ENCODE results near the gene DNAH12. TPM values are rescaled to one million over a fixed set of nuclear protein-coding genes. Genes with fewer than 3 reads are reported as not detected.

Gene DNAH12
- polyA plus RNA-seq, 3 donors, result 0.03 TPM; not detected in 2

- 0% methylated on average over 1 of the region's 3 CpGs for WGBS (ENCODE audit: insufficient coverage)
- H3K4me3 ChIP-seq (replicated peaks in 1 of 3; ENCODE audit: low read depth in 2 of 3, low read length in 3 of 3), result peak overlapping the region in 1 of 3 experiments; percentile 52
- Mint-ChIP-seq H3K9me3 (peaks cover 0 to 1% (median 0%) of the 10 kb centered on the region in 7 donors), H3K4me3 (peak overlapping the region in 1 of 2 donors; percentile 78), H3K4me1 (peaks cover 13% of the 10 kb centered on the region), H3K36me3 (no peaks in the 10 kb centered on the region), H3K27me3 (ENCODE audit: low read depth in 3 of 3) (peaks cover 0 to 2% (median under 1%) of the 10 kb centered on the region in 3 donors), H3K27ac (peak overlapping the region in 1 of 7 donors; percentile 62)
- H3K79me2 ChIP-seq (ENCODE audit: insufficient read depth, low read length), result no peaks in the 10 kb centered on the region
- no peaks in the 10 kb centered on the region for H4K20me1 ChIP-seq (ENCODE audit: insufficient read depth, low read length)
- H3K27ac ChIP-seq (ENCODE audit: low read depth in 1 of 2, low read length in 2 of 2), result no peak overlapping the region
- intact Hi-C loops (cut with micrococcal nuclease), result no loop called here
- no peak overlapping the region for H3K9ac ChIP-seq (ENCODE audit: insufficient read depth, low read length, poor library complexity, severe bottlenecking)
- no peaks in the 10 kb centered on the region for H3K36me3 ChIP-seq (replicated peaks in 1 of 2; ENCODE audit: control insufficient read depth in 1 of 2, insufficient read depth in 2 of 2, low read length in 2 of 2)
- H2AFZ ChIP-seq (ENCODE audit: insufficient read depth, low read depth, low read length, poor library complexity, severe bottlenecking), result peak overlapping the region; percentile 55
- H3K4me2 ChIP-seq (replicated peaks; ENCODE audit: extremely low read depth, low read length, poor library complexity, severe bottlenecking), result peak overlapping the region; percentile 53
- no peaks in the 10 kb centered on the region for H3K9me3 ChIP-seq (replicated peaks in 1 of 2; ENCODE audit: control insufficient read depth in 1 of 2, insufficient read depth in 1 of 2, low read length in 2 of 2)
- DNase-seq, result peak; percentile 1 to 18 (median 9)
- no peaks in the 10 kb centered on the region for H3K27me3 ChIP-seq (ENCODE audit: control insufficient read depth in 2 of 2, insufficient read depth in 2 of 2, low read length in 2 of 2)
- TF ChIP-seq CTCF (IDR thresholded peaks at IDR 0.05), result no peak
- peaks cover 0 to 5% of the 10 kb centered on the region in 2 donors for H3K4me1 ChIP-seq (ENCODE audit: control insufficient read depth in 1 of 2, insufficient read depth in 2 of 2, low read length in 2 of 2)
Measured at GRCh38 chr3:57393977-57394376, 150.2 kb downstream of the DNAH12 start.

GRCh38 chr3:57391767-57392166 lies 152.4 kb downstream of the DNAH12 start:
- Mint-ChIP-seq H3K27ac (no peak overlapping the region), H3K27me3 (ENCODE audit: low read depth in 3 of 3) (peaks cover 0 to 2% (median 0%) of the 10 kb centered on the region in 3 donors), H3K36me3 (no peaks in the 10 kb centered on the region), H3K9me3 (no peaks in the 10 kb centered on the region), H3K4me1 (peaks cover 7% of the 10 kb centered on the region), H3K4me3 (no peak overlapping the region)
- Histone ChIP-seq H3K9ac (ENCODE audit: insufficient read depth, low read length, poor library complexity, severe bottlenecking) (no peak overlapping the region), H3K4me3 (replicated peaks in 1 of 3; ENCODE audit: low read depth in 2 of 3, low read length in 3 of 3) (no peak overlapping the region), H3K4me1 (ENCODE audit: control insufficient read depth in 1 of 2, insufficient read depth in 2 of 2, low read length in 2 of 2) (peaks cover 0 to 3% of the 10 kb centered on the region in 2 donors), H2AFZ (ENCODE audit: insufficient read depth, low read depth, low read length, poor library complexity, severe bottlenecking) (no peak overlapping the region), H3K27ac (ENCODE audit: low read depth in 1 of 2, low read length in 2 of 2) (no peak overlapping the region), H3K9me3 (replicated peaks in 1 of 2; ENCODE audit: control insufficient read depth in 1 of 2, insufficient read depth in 1 of 2, low read length in 2 of 2) (no peaks in the 10 kb centered on the region), H3K4me2 (replicated peaks; ENCODE audit: extremely low read depth, low read length, poor library complexity, severe bottlenecking) (no peak overlapping the region), H3K27me3 (ENCODE audit: control insufficient read depth in 2 of 2, insufficient read depth in 2 of 2, low read length in 2 of 2) (no peaks in the 10 kb centered on the region), H3K79me2 (ENCODE audit: insufficient read depth, low read length) (no peaks in the 10 kb centered on the region), H4K20me1 (ENCODE audit: insufficient read depth, low read length) (no peaks in the 10 kb centered on the region), H3K36me3 (replicated peaks in 1 of 2; ENCODE audit: control insufficient read depth in 1 of 2, insufficient read depth in 2 of 2, low read length in 2 of 2) (no peaks in the 10 kb centered on the region)
- intact Hi-C loops (cut with micrococcal nuclease), result no loop called here
- 96% methylated on average over 4 of the region's 5 CpGs for WGBS (ENCODE audit: insufficient coverage)
- no peak for TF ChIP-seq CTCF (IDR thresholded peaks at IDR 0.05)
- DNase-seq, result no peak

All from CD14-positive monocyte (primary cell).